PC-3 (cell line): ENCODE results near the gene STK36. TPM values are rescaled to one million over a fixed set of nuclear protein-coding genes. Genes with fewer than 3 reads are reported as not detected.

Experiments
- ATAC-seq: fragments of 200-7000 bp; cut with Tn5 transposase; 2 replicates; pipeline ENCODE4 v1.9.1; 2020; ENCODE audit warnings: mild to moderate bottlenecking, moderate library complexity
- BruUV-seq: library from RNA; stranded (reverse); fragments of 400-500 nt; replicated peaks from 2 replicates; lab custom pipeline; 2021; lab: Mats Ljungman, UMichigan
- CTCF ChIA-PET: fragments of 300-600 bp; sonication (Branson Sonifier 250); formaldehyde crosslinking; loops from one replicate; lab custom pipeline; 2022; ENCODE audit warnings: antibody characterized with exemption; lab: Charles Lee
- POLR2A ChIA-PET: fragments of 300-600 bp; sonication (Branson Sonifier 250); formaldehyde crosslinking; loops from one replicate; lab custom pipeline; 2022; ENCODE audit warnings: antibody characterized with exemption; ENCODE audit not compliant: unreplicated experiment; lab: Charles Lee
- DNase-seq: peaks from one replicate; pipeline ENCODE4 v3.0.0-alpha.2; 2015
- H2AFZ ChIP-seq: fragments of 300-600 bp; sonication (generic); 2 replicates; pipeline ENCODE4 v1.6.0; 2016; ENCODE audit warnings: antibody characterized with exemption, low read length
- H3F3A ChIP-seq: fragments of 300-600 bp; sonication (generic); one replicate; pipeline ENCODE4 v1.6.0; 2017; ENCODE audit warnings: antibody characterized with exemption, low read length, control low read depth, mild to moderate bottlenecking; ENCODE audit not compliant: unreplicated experiment
- H3K27ac ChIP-seq: fragments of 300-600 bp; sonication (generic); 2 replicates; pipeline ENCODE4 v1.5.1; 2016; ENCODE audit warnings: mild to moderate bottlenecking, low read length
- H3K27me3 ChIP-seq: fragments of 300-600 bp; sonication (generic); 2 replicates; pipeline ENCODE4 v1.6.1; 2016; ENCODE audit warnings: low read length, mixed read lengths
- H3K36me3 ChIP-seq: fragments of 300-600 bp; sonication (generic); 2 replicates; pipeline ENCODE4 v1.6.1; 2016; ENCODE audit warnings: low read depth, mixed run types, low read length, mixed read lengths
- H3K4me1 ChIP-seq: fragments of 300-600 bp; sonication (generic); 2 replicates; pipeline ENCODE4 v1.5.1; 2016; ENCODE audit warnings: low read length; ENCODE audit not compliant: insufficient read depth
- H3K4me2 ChIP-seq: fragments of 300-600 bp; sonication (generic); 2 replicates; pipeline ENCODE4 v1.6.0; 2016; ENCODE audit warnings: low read length
- H3K4me3 ChIP-seq: fragments of 300-600 bp; sonication (generic); 2 replicates; pipeline ENCODE4 v1.5.1; 2016; ENCODE audit warnings: mild to moderate bottlenecking, low read length, mixed read lengths
- H3K79me2 ChIP-seq: fragments of 300-600 bp; sonication (generic); 2 replicates; pipeline ENCODE4 v1.6.1; 2017; ENCODE audit warnings: low read length, mixed read lengths
- H3K9ac ChIP-seq: fragments of 300-600 bp; sonication (generic); 2 replicates; pipeline ENCODE4 v1.6.0; 2016; ENCODE audit warnings: mild to moderate bottlenecking, low read length
- H3K9me2 ChIP-seq: fragments of 300-600 bp; sonication (generic); replicated peaks from 2 replicates; pipeline ENCODE4 v1.6.1; 2016; ENCODE audit warnings: mixed run types, low read length, mixed read lengths
- H3K9me3 ChIP-seq: fragments of 300-600 bp; sonication (generic); 2 replicates; pipeline ENCODE4 v1.6.1; 2016; ENCODE audit warnings: low read length, mixed read lengths
- H4K20me1 ChIP-seq: fragments of 300-600 bp; sonication (generic); 2 replicates; pipeline ENCODE4 v1.6.1; 2016; ENCODE audit warnings: low read length, mixed read lengths
- EZH2 ChIP-seq: fragments of 300-600 bp; sonication (generic); IDR thresholded peaks from one replicate; pipeline ENCODE4 v1.6.1; 2017; ENCODE audit warnings: antibody characterized with exemption, mild to moderate bottlenecking, low read length; ENCODE audit not compliant: unreplicated experiment
- EZH2phosphoT487 ChIP-seq: fragments of 300-600 bp; sonication (generic); IDR thresholded peaks from 2 replicates; pipeline ENCODE4 v1.6.1; 2018; ENCODE audit warnings: mild to moderate bottlenecking, antibody characterized with exemption, low read length, borderline replicate concordance
- intact Hi-C: fragments of 100-400 bp; cut with micrococcal nuclease; formaldehyde crosslinking; loops from 2 replicates; pipeline ENCODE4 v1.9.0; 2023
- total RNA-seq: library from RNA; depleted of rRNA; stranded (reverse); fragments of >200 nt; gene quantifications from 2 replicates; pipeline ENCODE4 v1.2.3, GENCODE V29; 2014
- TF ChIP-seq, protein P1 (sequence below): fragments of 300-600 bp; sonication (generic); conservative IDR thresholded peaks from 2 replicates; pipeline ENCODE4 v1.5.1; 2017; ENCODE audit warnings: antibody characterized with exemption, low read depth, mild to moderate bottlenecking, low read length

Gene STK36
- total RNA-seq, 1 experiment from 2014 or later: 32.9 TPM

- Histone ChIP-seq H3F3A (no peaks in the 10 kb centered on the region), H3K27me3 (no peaks in the 10 kb centered on the region), H3K4me2 (no peak overlapping the region), H3K27ac (no peak overlapping the region), H3K79me2 (no peaks in the 10 kb centered on the region), H3K9ac (no peak overlapping the region), H2AFZ (no peak overlapping the region), H3K36me3 (peaks cover 12% of the 10 kb centered on the region), H3K4me1 (no peaks in the 10 kb centered on the region), H3K9me3 (no peaks in the 10 kb centered on the region), H3K4me3 (no peak overlapping the region), H4K20me1 (no peaks in the 10 kb centered on the region), H3K9me2 (no peaks in the 10 kb centered on the region)
- TF ChIP-seq EZH2 (no peak), EZH2phosphoT487 (no peak)
- TF ChIP-seq, protein P1, sequence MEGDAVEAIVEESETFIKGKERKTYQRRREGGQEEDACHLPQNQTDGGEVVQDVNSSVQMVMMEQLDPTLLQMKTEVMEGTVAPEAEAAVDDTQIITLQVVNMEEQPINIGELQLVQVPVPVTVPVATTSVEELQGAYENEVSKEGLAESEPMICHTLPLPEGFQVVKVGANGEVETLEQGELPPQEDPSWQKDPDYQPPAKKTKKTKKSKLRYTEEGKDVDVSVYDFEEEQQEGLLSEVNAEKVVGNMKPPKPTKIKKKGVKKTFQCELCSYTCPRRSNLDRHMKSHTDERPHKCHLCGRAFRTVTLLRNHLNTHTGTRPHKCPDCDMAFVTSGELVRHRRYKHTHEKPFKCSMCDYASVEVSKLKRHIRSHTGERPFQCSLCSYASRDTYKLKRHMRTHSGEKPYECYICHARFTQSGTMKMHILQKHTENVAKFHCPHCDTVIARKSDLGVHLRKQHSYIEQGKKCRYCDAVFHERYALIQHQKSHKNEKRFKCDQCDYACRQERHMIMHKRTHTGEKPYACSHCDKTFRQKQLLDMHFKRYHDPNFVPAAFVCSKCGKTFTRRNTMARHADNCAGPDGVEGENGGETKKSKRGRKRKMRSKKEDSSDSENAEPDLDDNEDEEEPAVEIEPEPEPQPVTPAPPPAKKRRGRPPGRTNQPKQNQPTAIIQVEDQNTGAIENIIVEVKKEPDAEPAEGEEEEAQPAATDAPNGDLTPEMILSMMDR: no peak
- ChIA-PET CTCF (no interaction called here), POLR2A (no interaction called here)
- DNase-seq: no peak
- no peak for ATAC-seq
- intact Hi-C loops: no loop called here
- BruUV-seq: no TSS peak
Observed at GRCh38 chr2:218694405-218695145, 22.7 kb downstream of the STK36 start.

DNA sequence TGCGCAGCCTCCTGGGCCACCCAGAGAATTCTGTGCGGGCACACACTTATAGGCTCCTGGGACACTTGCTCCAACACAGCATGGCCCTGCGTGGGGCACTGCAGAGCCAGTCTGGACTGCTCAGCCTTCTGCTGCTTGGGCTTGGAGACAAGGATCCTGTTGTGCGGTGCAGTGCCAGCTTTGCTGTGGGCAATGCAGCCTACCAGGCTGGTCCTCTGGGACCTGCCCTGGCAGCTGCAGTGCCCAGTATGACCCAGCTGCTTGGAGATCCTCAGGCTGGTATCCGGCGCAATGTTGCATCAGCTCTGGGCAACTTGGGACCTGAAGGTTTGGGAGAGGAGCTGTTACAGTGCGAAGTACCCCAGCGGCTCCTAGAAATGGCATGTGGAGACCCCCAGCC is 27.0 kb downstream of the STK36 start:
- BruUV-seq: no TSS peak
- H3K4me3 ChIP-seq: no peak overlapping the region
- no peaks in the 10 kb centered on the region for H3K27me3 ChIP-seq
- H3K27ac ChIP-seq: no peak overlapping the region
- no peak overlapping the region for H3K4me2 ChIP-seq
- no peaks in the 10 kb centered on the region for H4K20me1 ChIP-seq
- peaks cover 10% of the 10 kb centered on the region; the same call in 1 of the 2 replicates for H3K36me3 ChIP-seq
- ChIA-PET CTCF (no interaction called here), POLR2A (no interaction called here)
- no peaks in the 10 kb centered on the region for H3K79me2 ChIP-seq
- H3K9me3 ChIP-seq: no peaks in the 10 kb centered on the region
- H3F3A ChIP-seq: no peaks in the 10 kb centered on the region
- no peak overlapping the region for H2AFZ ChIP-seq
- no peak overlapping the region for H3K9ac ChIP-seq
- H3K4me1 ChIP-seq: no peaks in the 10 kb centered on the region
- H3K9me2 ChIP-seq: no peaks in the 10 kb centered on the region
- TF ChIP-seq EZH2phosphoT487 (no peak), EZH2 (no peak)
- TF ChIP-seq, protein P1: no peak
- ATAC-seq (no peak), DNase-seq (no peak)
- intact Hi-C loops: no loop called here

GRCh38 chr2:218701806-218702205 is 29.9 kb downstream of the STK36 start:
- no peak overlapping the region for H3K27ac ChIP-seq
- H3K27me3 ChIP-seq: no peaks in the 10 kb centered on the region
- DNase-seq: no peak
- CTCF ChIA-PET: no interaction called here
- TF ChIP-seq EZH2 (no peak), EZH2phosphoT487 (no peak)
- TF ChIP-seq, protein P1: no peak
- no TSS peak for BruUV-seq
- H3K36me3 ChIP-seq: peaks cover 4% of the 10 kb centered on the region; the same call in 1 of the 2 replicates
- H3F3A ChIP-seq: no peaks in the 10 kb centered on the region
- no peaks in the 10 kb centered on the region for H3K9me2 ChIP-seq
- H3K9ac ChIP-seq: no peak overlapping the region
- H2AFZ ChIP-seq: no peak overlapping the region
- H4K20me1 ChIP-seq: no peaks in the 10 kb centered on the region
- H3K4me1 ChIP-seq: no peaks in the 10 kb centered on the region
- no peak for ATAC-seq
- POLR2A ChIA-PET: no interaction called here
- no peaks in the 10 kb centered on the region for H3K9me3 ChIP-seq
- intact Hi-C loops: no loop called here
- H3K4me3 ChIP-seq: no peak overlapping the region
- no peaks in the 10 kb centered on the region for H3K79me2 ChIP-seq
- H3K4me2 ChIP-seq: no peak overlapping the region
